Skin epidermis (tissue), 12 donors: ENCODE data around the gene CORO2B.

Experiments used
- H3K27ac ChIP-seq, 21 experiments: fragments of 200-600 bp; sonication (generic) in 11 of 21; one replicate each; pipeline ENCODE4 v1.5.0; 2020; ENCODE audit warnings: mild to moderate bottlenecking in 3 of 21, inconsistent platforms in 2 of 21, moderate library complexity in 2 of 21
- H3K4me3 ChIP-seq, 7 experiments: fragments of 200-600 bp; sonication (generic) in 2 of 7; one replicate each; pipeline ENCODE4 v1.5.0; 2020; ENCODE audit warnings: inconsistent platforms in 2 of 7, mild to moderate bottlenecking in 2 of 7, moderate library complexity in 1 of 7

Gene CORO2B

GRCh38 chr15:68586274-68586961, 7.6 kb downstream of the CORO2B start:
- peak overlapping the region in 3 of 21 experiments; percentile 7 to 61 (median 10) for H3K27ac ChIP-seq

DNA sequence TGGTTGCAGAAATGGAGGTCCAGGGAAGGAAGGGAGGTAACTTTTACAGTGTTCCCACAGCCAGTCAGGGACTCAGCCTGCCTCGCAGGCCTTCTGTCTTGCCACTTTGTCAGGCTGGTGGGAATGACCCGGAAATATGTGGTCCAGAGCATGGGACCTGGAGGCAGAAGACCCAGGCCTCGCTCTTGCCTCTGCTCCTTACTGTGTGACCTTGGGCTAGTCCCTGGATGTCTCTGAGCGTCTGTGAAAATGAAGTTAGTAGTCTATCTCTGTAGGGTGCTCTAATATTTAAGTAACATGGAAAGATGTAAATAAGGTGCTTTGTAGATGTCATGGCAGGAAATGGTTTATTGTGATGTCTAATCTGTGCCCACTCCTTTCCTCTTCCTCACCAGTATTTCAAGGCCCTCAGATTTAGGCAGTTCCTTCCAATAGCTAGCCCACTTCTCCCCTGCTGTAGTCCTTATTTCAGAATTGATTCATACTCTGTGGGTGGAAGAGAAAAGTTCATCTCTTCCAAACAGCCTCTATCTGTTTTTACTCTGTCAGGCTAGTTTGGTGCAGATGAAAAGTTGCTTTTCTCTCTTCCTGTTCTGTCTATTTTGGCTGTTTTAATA, 9.1 kb downstream of the CORO2B start:
- Histone ChIP-seq H3K27ac (peak overlapping the region in 2 of 21 experiments; percentile 5 to 6), H3K4me3 (no peak overlapping the region)

More at GRCh38 chr15:68586274-68586961, 7.6 kb downstream of the CORO2B start:
- no peak overlapping the region for H3K4me3 ChIP-seq

DNA sequence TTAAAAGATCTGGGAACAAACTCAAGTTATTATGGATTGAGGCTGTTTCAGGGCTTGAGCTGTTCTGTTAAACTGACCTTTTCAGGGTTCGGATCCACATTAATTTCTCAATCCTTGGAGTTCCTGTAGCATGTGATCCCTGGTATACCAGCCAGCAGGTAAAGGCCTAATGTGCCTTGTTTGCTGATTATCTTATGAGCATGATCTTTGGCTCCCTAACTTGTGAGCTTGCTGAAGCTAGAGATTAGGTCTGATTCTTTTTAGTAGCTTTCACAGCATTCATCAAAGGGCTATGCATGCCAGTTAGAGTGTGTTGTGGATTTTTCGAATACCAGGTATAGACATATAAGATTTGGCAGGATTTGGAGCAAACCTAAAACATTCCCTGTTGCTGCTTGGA, 10.3 kb downstream of the CORO2B start:
- Histone ChIP-seq H3K4me3 (no peak overlapping the region), H3K27ac (no peak overlapping the region)

DNA sequence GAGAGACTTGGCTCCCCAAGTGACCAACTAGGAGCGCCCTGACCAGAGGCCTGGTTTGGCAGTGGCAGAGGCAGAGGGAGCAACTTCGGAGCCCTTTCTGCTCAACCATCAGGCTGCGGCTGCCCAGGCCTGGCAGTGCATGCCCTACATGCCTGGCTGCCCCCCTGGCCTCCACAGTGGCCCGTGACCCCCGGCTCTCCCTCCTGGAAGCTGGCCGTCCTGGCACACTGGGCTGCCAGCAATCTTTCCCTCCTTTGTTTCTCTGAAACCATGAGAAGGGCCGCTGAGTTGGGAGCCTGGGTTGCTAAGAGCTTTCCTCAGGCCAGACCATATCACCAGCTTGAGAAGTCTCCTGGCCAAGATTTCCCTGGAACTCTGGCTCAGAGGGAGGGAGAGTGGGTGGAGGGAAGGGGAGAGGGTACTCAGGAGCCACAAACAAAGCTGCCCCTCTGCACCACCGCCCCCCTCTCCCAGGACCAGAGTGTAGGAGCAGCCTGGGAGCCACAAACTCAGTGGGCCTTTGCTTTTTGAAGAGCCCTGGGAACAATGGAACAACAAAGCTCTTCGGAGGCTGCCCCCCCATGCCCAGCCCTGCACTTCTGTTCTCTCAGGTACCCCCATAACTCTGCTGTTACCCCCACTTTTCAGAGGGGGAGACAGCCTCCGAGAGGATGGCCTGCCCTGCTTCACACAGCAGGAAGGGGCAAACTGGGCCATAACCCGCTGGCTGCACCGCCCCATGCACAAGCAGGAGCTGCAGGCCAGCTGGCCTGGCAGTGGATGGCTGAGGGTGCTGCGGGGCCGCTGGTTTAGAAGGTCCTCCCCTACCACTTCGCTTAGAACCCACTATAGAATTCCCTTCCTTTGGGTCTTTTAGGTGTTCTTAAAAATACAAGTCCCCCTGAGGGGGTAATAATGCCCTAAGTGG, 11.3 kb downstream of the CORO2B start:
- Histone ChIP-seq H3K4me3 (no peak overlapping the region), H3K27ac (peak overlapping the region in 7 of 21 experiments; percentile 5 to 71 (median 26))

DNA sequence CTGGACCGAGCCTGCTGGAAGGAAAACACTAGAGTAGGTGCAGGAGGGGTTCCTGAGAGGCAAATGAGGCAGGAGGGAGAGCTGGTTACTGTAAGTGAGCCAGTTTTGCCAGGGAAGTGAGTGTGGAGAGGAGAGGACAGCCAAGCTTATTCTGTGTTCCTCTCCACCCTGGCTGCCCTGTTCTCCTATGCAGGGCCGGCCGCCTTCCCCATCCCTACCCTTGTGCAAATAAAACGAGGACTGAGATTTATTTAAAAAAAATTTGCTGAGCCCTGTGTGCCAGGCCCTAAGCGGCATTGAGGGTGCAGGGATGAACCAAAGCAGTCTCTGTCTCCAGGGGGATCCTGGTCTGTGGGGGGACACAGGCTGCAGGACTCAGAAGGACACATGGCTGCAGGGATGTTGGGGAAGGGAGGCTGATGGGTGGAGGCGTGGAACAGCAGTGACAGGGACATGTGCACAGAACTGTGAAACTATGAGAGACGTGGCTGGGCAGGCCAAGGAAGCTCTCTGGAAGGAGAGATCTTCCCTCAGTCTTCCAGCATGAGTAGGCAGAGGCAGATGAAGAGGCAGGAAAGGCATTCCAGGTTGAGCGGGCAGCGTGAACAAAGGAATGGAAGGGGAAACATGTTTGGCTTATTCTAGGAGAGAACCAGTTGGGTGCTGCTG, 12.1 kb downstream of the CORO2B start:
- Histone ChIP-seq H3K4me3 (no peak overlapping the region), H3K27ac (peak overlapping the region in 3 of 21 experiments; percentile 12 to 53 (median 24))

GRCh38 chr15:68592054-68592453, 13.3 kb downstream of the CORO2B start:
- Histone ChIP-seq H3K4me3 (no peak overlapping the region), H3K27ac (peak overlapping the region in 1 of 21 experiments; percentile 15)

- no peak overlapping the region for H3K27ac ChIP-seq
- no peak overlapping the region for H3K4me3 ChIP-seq
These were observed 13.8 kb downstream of the CORO2B start for GRCh38 chr15:68592544-68592943.

DNA sequence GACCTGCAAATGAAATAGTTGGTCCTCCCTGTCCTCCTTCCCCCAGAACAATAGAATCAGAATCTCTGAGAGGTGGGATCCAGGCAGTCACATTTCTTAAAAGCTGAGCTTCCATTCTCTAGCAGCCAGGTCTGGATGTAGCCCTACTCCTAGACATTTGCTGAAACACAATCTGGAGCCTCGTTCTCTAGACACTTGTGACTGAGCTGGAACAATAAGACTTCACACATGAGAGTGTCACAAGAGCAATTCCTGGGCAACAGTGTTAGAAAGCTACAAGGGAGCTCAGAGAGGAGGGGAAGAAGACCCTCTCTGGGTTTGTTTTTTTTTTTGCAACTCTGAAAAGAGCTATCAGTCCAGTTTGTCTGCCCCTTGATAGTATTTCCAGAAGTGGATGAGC, 14.5 kb downstream of the CORO2B start:
- Histone ChIP-seq H3K27ac (no peak overlapping the region), H3K4me3 (no peak overlapping the region)

DNA sequence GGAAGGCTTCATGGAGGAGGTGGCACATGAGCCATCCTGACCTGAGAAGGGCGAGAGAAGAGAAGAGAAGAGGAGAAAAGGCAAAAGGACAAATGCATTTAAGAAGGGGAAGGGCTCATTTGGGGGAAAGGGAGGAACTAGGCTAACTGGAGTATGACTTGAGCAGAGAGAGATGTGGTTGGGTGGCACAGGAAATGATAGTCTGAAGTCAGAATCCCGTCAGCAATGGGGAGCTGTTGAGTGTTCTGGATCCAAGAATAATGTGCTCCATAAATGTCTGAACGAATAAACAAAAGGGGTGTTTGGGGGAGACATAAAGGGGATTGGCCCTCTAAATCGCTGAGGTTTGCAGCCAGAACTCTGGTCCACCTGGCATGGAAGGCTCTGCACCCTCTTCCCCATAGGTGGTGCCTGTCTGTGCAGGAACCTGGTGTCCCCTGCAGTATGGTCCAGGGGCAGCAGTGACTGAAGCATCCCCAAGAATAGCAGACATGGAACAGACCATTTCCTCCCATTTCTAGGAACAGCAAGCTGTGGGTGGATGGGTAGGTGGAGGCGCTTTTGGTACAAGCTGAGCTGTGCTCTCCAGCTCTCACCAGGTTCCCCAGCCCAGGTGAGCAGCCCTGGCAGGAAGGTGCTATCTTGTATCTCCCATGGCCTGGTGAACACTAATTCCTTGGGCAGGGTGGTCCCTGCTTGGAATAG, 15.2 kb downstream of the CORO2B start:
- no peak overlapping the region for H3K27ac ChIP-seq
- no peak overlapping the region for H3K4me3 ChIP-seq

DNA sequence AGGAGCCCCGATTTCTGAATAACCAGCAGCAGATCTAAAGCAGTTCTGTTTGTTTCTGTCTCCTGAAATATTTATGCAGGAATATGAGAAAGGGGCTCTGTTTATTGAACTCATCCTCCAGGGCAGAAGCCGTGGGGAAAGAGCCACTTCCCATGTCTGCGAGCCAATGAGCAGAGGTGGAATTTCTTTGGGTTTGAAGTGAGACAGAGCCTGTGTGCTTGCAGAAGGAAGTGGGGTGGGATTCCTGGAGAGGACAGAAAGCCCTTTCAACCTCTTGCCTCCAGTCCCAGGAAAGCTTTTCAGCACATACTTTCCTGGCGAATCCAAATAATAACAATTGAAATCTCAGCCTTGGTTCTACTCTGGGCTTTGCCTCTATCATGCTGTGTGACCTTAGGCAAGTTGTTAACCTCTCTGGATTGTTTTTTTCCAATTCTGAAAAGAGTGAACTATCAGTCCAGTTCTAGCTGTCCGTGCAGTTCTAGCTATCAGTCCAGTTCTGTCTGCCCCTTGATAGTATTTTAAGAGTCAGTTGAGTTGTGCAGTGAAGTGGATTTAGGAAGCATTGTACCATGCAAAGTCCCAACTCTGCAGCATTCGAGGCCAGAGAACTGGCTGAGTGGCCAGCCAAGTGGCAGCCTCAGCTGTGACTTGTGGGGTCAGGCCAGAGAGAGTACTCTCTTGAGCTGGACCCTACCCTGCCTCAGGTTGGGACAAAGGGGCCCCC, 15.9 kb downstream of the CORO2B start:
- no peak overlapping the region for H3K4me3 ChIP-seq
- no peak overlapping the region for H3K27ac ChIP-seq

DNA sequence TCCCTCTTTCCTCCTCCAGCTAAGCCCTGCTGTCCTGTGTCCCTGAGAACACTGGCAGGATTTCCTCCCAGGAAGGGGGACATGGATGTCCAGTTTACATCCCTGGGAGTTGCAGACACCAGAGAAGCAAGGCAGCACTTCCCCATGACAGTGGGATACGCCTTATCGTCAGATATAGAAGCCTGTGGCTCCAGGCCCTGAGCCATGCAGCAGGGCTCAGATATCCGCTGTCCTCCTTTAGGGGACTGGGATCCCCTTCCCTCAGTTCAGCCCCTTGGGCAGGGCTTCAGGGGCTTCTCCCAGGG, 16.4 kb downstream of the CORO2B start:
- peak overlapping the region in 1 of 21 experiments; percentile 34 for H3K27ac ChIP-seq

GRCh38 chr15:68595761-68596160, 17.0 kb downstream of the CORO2B start:
- H3K27ac ChIP-seq = peak overlapping the region in 1 of 21 experiments; percentile 34
- H3K4me3 ChIP-seq = no peak overlapping the region

More for the DNA sequence above, 16.4 kb downstream of the CORO2B start:
- H3K4me3 ChIP-seq = no peak overlapping the region

- peak overlapping the region in 4 of 21 experiments; percentile 2 to 50 (median 16) for H3K27ac ChIP-seq
These were observed 17.9 kb downstream of the CORO2B start for GRCh38 chr15:68596691-68597090.

GRCh38 chr15:68597581-68597980, 18.8 kb downstream of the CORO2B start:
- Histone ChIP-seq H3K4me3 (no peak overlapping the region), H3K27ac (peak overlapping the region in 14 of 21 experiments; percentile 23 to 75 (median 60))

More at GRCh38 chr15:68596691-68597090, 17.9 kb downstream of the CORO2B start:
- H3K4me3 ChIP-seq = no peak overlapping the region

DNA sequence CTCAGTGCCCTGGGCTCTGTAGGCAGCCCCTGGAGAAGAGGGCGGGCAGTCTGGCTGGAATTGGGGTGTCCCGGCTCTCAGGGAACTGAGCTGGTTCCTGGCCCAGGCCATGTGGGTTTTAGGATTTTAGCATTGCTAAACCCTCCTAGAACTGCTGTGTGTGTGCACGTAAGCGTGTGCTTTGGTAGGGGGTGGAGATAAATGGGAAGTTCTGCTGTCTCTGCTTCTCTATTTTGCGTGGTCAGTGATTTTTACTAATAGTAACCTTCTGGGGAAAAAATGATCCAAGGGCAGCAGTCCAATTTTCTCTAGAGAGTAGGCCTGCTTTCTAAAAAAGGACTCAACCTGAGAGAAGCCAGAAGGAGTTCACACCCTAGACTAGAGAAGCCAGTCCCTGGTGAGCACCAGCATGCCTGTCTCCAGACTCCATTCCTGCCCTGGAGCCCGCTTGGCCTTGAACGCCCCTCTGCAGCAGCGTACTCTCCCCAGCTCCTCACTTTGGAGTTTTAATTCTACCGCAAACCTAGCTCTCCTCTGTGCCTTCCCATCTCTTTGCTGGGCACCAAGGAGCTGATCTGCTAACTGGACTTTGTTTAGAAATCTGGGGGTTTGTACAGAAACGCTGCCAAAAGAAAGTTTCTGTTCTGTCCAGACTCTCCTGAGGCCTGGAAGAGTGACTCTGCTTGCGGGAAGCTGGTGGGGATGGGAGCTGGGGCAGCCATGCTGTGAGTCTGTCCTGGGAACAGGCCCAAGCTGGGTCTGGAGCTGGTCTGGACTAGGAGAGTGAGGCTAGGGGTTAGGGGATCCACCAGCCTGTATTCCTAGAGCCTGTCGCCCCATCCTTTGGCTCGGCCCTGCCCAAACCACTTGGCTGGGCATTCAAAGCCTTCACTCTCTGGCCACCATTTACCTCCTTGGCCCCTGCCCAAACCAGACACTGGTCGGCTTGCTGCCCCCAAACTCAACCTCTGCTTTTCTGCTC, 19.7 kb downstream of the CORO2B start:
- Histone ChIP-seq H3K27ac (peak overlapping the region in 18 of 21 experiments; percentile 13 to 78 (median 58)), H3K4me3 (no peak overlapping the region)

- Histone ChIP-seq H3K4me3 (no peak overlapping the region), H3K27ac (peak overlapping the region in 17 of 21 experiments; percentile 37 to 78 (median 57))
These were observed 20.4 kb downstream of the CORO2B start for GRCh38 chr15:68599153-68599545.

DNA sequence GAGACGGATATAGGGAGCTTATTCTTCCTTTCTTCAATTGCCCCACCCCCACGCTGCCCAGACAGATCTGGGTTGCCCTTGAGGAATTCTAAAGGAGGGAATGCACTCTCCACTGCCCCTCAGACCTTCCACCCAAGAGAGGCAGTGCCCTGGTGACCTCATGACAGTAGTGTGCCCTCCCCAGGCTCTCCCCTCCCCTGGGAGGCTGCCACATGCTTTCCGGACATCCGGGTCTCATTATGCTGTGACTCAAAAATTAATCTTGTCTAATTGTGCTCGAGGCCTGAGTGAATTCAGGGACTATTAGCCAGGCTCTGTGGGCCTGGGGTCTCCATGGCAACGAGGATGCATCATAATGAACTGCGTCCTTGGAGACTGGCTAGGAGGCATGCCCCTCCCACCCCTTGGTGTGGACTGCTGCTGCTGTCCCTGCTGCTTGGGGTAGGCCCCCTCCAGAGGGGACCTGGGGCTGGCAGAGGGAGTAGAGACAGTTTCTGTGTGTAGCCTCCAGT, 20.8 kb downstream of the CORO2B start:
- peak overlapping the region in 13 of 21 experiments; percentile 37 to 78 (median 60) for H3K27ac ChIP-seq
- no peak overlapping the region for H3K4me3 ChIP-seq
